Stimulated activated CD8-positive, alpha-beta memory T cell treated with anti-CD3 and anti-CD28 coated beads, Interleukin-7, amount 100 ng/mL, for 1 hour (primary cell): ENCODE measurements around the gene SCAP.
A peak's percentile ranks its signal among the peaks of the same experiment; 100 is the strongest.
"Not testable (repeated sequence)": the region's sequence is repeated elsewhere in the genome, so short reads cannot be mapped to it uniquely, and the experiment has no call there.

Experiments
- DNase-seq, 2 donors: peaks; one replicate each; pipeline ENCODE4 v3.0.0-alpha.2; 2020; ENCODE audit warnings: low read depth in 2 of 2

SCAP gene

GRCh38 chr3:47394140-47394870, 81.4 kb downstream of the SCAP start:
- DNase-seq: no peak

- no peak for DNase-seq
These were observed 82.8 kb downstream of the SCAP start for GRCh38 chr3:47392933-47393332.

GRCh38 chr3:47385796-47386195, 89.9 kb downstream of the SCAP start:
- DNase-seq: no peak

GRCh38 chr3:47385007-47385406, 90.7 kb downstream of the SCAP start:
- no peak for DNase-seq

GRCh38 chr3:47384425-47384824, 91.3 kb downstream of the SCAP start:
- DNase-seq: no peak

- DNase-seq: peak; percentile 36 to 51
These were observed 94.2 kb downstream of the SCAP start for GRCh38 chr3:47381317-47382157.

- DNase-seq: peak; percentile 98
These were observed 95.0 kb downstream of the SCAP start, which contains the start of gene PTPN23 for GRCh38 chr3:47380601-47381316. PTPN23 (plus strand) TSS chr3:47381021; CDS start chr3:47381097, 76 bp downstream.

- DNase-seq: no peak
These were observed 95.6 kb downstream of the SCAP start for GRCh38 chr3:47380026-47380600.

GRCh38 chr3:47379411-47379899, 96.3 kb downstream of the SCAP start:
- DNase-seq: no peak

GRCh38 chr3:47378869-47379268, 96.9 kb downstream of the SCAP start:
- no peak for DNase-seq

- no peak for DNase-seq
These were observed 98.6 kb downstream of the SCAP start for GRCh38 chr3:47377186-47377585.

- no peak for DNase-seq
These were observed 99.3 kb downstream of the SCAP start for GRCh38 chr3:47376393-47376792.

GRCh38 chr3:47374587-47374986, 101.2 kb downstream of the SCAP start:
- DNase-seq: no peak

- DNase-seq: no peak
These were observed 104.6 kb downstream of the SCAP start for GRCh38 chr3:47370887-47371697.

GRCh38 chr3:47370020-47370419, 105.7 kb downstream of the SCAP start:
- not testable (repeated sequence) for DNase-seq

GRCh38 chr3:47367631-47368030, 108.1 kb downstream of the SCAP start:
- no peak for DNase-seq

- no peak for DNase-seq
These were observed 108.9 kb downstream of the SCAP start for GRCh38 chr3:47366833-47367232.

GRCh38 chr3:47365213-47366153, 110.3 kb downstream of the SCAP start:
- no peak for DNase-seq
